ENCODE measurements around the gene OPCML.

Gene OPCML

DNA sequence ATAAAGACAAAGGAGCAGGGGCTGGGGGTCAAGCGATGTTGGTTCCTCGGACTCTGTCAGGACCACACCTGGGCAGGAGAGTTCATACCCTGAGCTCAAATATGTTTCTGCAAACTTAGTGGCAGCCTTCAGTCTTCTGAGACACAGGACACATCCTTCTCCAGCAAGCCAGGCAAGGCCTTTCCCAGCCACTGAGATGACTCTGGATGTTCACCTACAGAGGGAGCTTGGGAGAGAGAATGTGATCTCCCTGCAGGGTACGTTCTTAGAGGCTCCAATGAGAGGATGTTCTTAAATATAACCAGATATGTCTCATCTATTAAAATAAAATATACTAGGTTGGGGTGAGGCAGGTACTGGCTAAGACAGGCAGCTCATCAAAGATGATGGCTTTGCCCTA, 461.5 kb downstream of the OPCML start:
- H3K4me3 ChIP-seq (ENCODE audit: low read depth, low read length) = no peak overlapping the region
- H3K9ac ChIP-seq (ENCODE audit: low read depth, low read length) = no peak overlapping the region
- H3K27me3 ChIP-seq (ENCODE audit: control insufficient read depth, insufficient read depth, low read length) = no peaks in the 10 kb centered on the region
- peaks cover 11% of the 10 kb centered on the region for H3K4me1 ChIP-seq (ENCODE audit: control insufficient read depth, insufficient read depth, low read length)
- H3K36me3 ChIP-seq (ENCODE audit: control insufficient read depth, insufficient read depth, low read length) = no peaks in the 10 kb centered on the region
- H3K9me3 ChIP-seq (ENCODE audit: control insufficient read depth, insufficient read depth, low read length) = no peaks in the 10 kb centered on the region

DNA sequence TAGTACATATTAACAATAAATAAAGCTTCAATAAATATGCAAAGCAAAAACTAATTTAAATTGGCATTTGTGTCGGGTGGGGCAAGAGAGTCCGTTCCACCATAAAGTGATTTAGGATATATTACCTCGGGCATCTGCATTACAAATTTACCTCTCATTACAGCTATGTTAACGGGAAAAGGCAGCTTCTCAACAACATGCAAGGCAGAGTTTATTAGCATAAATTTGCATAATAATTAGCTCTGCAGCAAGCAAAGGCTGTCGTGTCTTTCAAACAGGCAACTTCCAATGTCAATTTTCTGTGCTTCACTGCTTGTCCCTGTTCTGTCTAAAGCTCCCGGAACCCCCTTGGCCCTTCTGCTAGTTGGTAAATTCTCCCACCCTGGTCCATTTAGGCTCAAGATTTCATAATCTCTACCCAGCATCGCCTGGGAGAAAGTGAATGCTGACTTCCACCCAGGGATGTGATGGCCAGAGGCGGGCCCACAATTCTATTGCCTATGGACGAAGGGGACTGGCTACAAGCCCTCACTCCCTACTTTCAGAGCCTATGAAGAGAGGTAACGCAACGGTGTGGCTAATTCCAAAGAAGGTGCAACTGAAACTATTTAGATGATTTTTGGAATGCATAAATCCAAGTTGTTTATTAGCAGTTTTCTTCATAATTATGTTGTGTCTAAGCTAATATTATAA, 462.1 kb downstream of the OPCML start:
- no peak overlapping the region for H3K9ac ChIP-seq (ENCODE audit: low read depth, low read length)
- H3K4me1 ChIP-seq (ENCODE audit: control insufficient read depth, insufficient read depth, low read length) = peaks cover 11% of the 10 kb centered on the region
- no peaks in the 10 kb centered on the region for H3K9me3 ChIP-seq (ENCODE audit: control insufficient read depth, insufficient read depth, low read length)
- H3K4me3 ChIP-seq (ENCODE audit: low read depth, low read length) = peak overlapping the region; percentile 18
- H3K27me3 ChIP-seq (ENCODE audit: control insufficient read depth, insufficient read depth, low read length) = no peaks in the 10 kb centered on the region
- no peaks in the 10 kb centered on the region for H3K36me3 ChIP-seq (ENCODE audit: control insufficient read depth, insufficient read depth, low read length)

DNA sequence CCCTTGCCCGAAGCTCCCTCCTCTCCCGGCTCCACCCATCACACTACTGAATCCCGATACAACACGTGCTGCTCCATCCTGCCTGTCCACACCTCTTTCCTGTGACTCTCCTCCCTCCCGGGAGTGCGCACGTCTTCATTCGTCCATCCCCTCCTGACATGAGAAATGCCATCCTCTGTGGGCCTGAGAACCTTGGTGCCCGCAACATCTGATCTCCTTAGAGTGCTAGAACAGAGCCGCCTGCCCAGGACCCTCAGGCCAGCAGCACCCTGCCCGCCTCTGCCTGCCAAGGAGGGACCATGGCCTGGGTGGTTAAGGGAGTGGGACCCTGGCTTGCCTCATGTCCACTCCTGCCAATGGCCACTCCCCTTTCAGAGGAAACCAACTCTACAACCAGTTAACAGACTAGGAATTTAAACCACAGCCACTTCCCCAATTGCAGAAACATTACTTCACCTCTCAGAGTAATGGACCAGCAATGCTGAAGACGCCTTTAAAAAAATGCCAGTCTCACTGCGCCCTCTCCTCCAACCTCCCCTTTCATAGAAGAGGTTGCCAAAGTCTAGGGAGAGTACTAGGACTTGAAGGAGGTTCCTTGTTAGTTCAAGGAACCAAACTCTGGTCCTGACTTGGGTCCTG, 466.3 kb downstream of the OPCML start:
- H3K27me3 ChIP-seq (ENCODE audit: control insufficient read depth, insufficient read depth, low read length) = peaks cover 14% of the 10 kb centered on the region

DNA sequence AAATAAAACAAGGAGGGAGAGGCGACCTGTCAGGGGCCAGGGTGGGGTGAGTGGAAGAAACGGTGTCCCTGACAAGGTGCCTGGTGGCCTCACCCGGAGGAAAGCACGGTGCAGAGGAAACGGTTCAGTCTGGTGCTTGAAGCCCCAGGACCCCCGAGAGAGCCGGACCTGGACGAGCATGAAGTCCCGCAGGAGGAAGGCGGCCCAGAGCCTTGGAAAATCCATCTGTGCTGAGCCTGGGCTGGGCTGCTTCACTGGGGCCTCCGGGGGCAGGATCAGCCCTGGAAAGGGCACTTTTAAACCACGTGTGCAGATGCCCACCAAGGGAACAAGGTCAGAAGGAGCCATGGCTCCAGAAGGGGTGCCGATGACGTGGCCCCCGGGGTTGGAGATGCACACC, 467.3 kb downstream of the OPCML start:
- Histone ChIP-seq H3K9ac (ENCODE audit: low read depth, low read length) (peak overlapping the region; percentile 62), H3K36me3 (ENCODE audit: control insufficient read depth, insufficient read depth, low read length) (no peaks in the 10 kb centered on the region), H3K27me3 (ENCODE audit: control insufficient read depth, insufficient read depth, low read length) (peaks cover 14% of the 10 kb centered on the region), H3K4me1 (ENCODE audit: control insufficient read depth, insufficient read depth, low read length) (peaks cover 4% of the 10 kb centered on the region), H3K4me3 (ENCODE audit: low read depth, low read length) (peak overlapping the region; percentile 87), H3K9me3 (ENCODE audit: control insufficient read depth, insufficient read depth, low read length) (no peaks in the 10 kb centered on the region)

More for the DNA sequence above, 466.3 kb downstream of the OPCML start:
- Histone ChIP-seq H3K9me3 (ENCODE audit: control insufficient read depth, insufficient read depth, low read length) (no peaks in the 10 kb centered on the region), H3K9ac (ENCODE audit: low read depth, low read length) (no peak overlapping the region), H3K4me1 (ENCODE audit: control insufficient read depth, insufficient read depth, low read length) (peaks cover 11% of the 10 kb centered on the region), H3K36me3 (ENCODE audit: control insufficient read depth, insufficient read depth, low read length) (no peaks in the 10 kb centered on the region), H3K4me3 (ENCODE audit: low read depth, low read length) (no peak overlapping the region)

DNA sequence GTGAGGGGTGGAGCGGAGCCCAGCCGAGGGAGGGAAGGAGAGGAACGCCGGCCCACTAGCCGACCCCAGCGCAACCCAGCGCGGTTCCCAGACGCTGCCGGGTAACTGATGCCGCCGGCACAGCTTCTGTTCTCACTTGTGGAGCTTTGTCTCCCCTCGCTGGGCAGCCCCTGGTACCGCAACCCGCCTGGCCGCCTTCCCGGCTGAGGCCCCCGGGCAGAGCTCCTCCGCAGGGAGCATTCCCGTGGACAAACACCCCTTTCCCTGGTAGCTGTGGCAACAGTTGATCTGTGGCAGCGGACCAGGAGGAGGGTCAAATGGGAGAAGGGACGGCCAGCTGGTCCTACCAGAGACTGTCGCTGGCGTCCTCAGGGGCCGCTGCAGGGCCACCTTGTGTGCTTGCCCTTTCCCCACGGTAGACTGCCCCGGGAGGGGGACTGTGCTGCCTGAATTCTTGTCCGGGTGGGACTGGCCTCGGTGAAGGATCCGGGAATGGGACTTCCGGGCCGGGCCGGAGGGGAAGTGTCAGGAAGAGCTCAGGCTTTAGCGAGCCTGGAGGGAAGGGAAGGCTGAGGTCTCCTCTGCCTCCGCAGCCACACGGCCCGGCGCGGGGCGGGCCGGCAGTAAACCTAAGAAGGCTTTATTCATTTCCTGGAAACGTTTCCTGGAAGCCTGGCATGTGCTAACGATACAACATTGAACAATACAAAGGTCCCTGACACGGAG, 468.0 kb downstream of the OPCML start:
- Histone ChIP-seq H3K36me3 (ENCODE audit: control insufficient read depth, insufficient read depth, low read length) (no peaks in the 10 kb centered on the region), H3K9me3 (ENCODE audit: control insufficient read depth, insufficient read depth, low read length) (no peaks in the 10 kb centered on the region), H3K9ac (ENCODE audit: low read depth, low read length) (peak overlapping the region; percentile 74), H3K4me3 (ENCODE audit: low read depth, low read length) (peak overlapping the region; percentile 87), H3K4me1 (ENCODE audit: control insufficient read depth, insufficient read depth, low read length) (peaks cover 1% of the 10 kb centered on the region), H3K27me3 (ENCODE audit: control insufficient read depth, insufficient read depth, low read length) (peaks cover 14% of the 10 kb centered on the region)

DNA sequence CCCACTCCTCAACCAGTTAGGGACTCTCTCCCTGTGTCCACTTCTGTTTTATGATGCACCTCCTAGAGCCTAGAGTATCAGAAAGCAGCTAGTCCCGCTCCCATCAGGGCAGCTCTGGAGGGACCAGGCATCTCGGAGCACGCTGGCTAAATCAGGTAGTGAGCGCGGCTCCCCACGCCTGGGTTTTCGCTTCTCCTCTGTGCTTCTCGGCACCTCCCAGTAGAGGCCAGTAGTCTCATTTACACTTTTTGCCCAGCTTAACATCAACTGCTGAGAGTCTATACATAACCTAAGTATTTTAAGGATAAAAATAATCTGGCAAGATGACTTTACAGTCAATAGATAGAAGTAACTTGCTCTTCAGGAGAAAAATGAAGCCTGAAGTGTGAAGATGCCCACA, 473.8 kb downstream of the OPCML start:
- Histone ChIP-seq H3K9me3 (ENCODE audit: control insufficient read depth, insufficient read depth, low read length) (no peaks in the 10 kb centered on the region), H3K36me3 (ENCODE audit: control insufficient read depth, insufficient read depth, low read length) (no peaks in the 10 kb centered on the region), H3K4me3 (ENCODE audit: low read depth, low read length) (no peak overlapping the region), H3K4me1 (ENCODE audit: control insufficient read depth, insufficient read depth, low read length) (no peaks in the 10 kb centered on the region), H3K27me3 (ENCODE audit: control insufficient read depth, insufficient read depth, low read length) (peaks cover 20% of the 10 kb centered on the region), H3K9ac (ENCODE audit: low read depth, low read length) (no peak overlapping the region)

DNA sequence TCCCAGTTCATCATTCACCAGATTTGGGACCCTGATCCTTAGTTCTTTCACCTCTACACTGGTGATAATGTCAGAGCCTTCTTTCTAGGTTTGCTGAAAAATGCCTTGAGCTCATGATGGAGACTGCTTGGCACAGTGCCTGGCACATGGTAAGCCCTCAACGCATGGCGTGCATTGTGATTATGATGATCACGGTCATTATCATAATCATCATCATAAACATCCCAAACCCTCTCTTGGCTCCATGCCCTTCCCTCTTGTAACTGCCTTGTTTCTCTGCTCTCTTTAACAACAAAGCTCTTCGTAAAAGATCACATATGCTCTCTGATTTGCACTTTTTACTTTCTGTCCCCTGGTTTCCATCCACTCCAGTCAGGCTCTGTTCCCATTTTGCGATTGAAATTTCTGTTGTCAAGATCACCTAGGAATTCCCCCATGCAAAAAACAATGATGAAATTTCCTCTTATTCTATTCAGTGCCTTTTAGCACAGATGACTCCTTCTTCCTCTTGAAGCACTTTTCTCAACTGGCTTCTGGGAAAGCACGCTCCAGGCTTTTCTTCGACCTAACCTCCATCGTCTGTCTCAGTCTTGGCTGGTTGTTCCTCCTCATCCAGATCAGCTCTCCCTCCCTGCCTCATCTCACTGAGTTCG, 479.1 kb downstream of the OPCML start:
- Histone ChIP-seq H3K4me3 (ENCODE audit: low read depth, low read length) (no peak overlapping the region), H3K9me3 (ENCODE audit: control insufficient read depth, insufficient read depth, low read length) (no peaks in the 10 kb centered on the region), H3K4me1 (ENCODE audit: control insufficient read depth, insufficient read depth, low read length) (peaks cover 20% of the 10 kb centered on the region), H3K9ac (ENCODE audit: low read depth, low read length) (no peak overlapping the region), H3K36me3 (ENCODE audit: control insufficient read depth, insufficient read depth, low read length) (no peaks in the 10 kb centered on the region), H3K27me3 (ENCODE audit: control insufficient read depth, insufficient read depth, low read length) (peaks cover 4% of the 10 kb centered on the region)

DNA sequence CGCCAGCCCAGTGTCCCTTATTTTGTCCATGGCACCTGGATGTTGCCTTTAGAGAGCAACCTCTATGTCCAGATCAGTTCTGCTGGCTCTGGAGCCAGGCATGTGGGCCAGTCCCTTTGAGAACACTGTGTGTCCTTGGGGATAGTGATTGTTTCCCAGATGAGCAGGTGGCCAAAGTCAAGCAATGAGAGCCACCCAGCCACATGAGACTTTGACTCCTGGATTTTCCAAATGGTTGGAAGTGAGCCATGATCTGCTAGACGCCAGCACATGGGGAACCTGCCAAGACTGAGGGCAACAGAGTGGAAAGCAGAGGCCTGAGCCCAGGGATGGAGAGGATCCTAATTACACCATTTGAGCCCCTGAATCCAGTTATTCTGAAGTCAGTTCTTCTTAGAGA, 479.8 kb downstream of the OPCML start:
- H3K27me3 ChIP-seq (ENCODE audit: control insufficient read depth, insufficient read depth, low read length) = peaks cover under 1% of the 10 kb centered on the region
- H3K9ac ChIP-seq (ENCODE audit: low read depth, low read length) = no peak overlapping the region
- no peaks in the 10 kb centered on the region for H3K36me3 ChIP-seq (ENCODE audit: control insufficient read depth, insufficient read depth, low read length)
- no peak overlapping the region for H3K4me3 ChIP-seq (ENCODE audit: low read depth, low read length)
- peaks cover 20% of the 10 kb centered on the region for H3K4me1 ChIP-seq (ENCODE audit: control insufficient read depth, insufficient read depth, low read length)
- no peaks in the 10 kb centered on the region for H3K9me3 ChIP-seq (ENCODE audit: control insufficient read depth, insufficient read depth, low read length)

DNA sequence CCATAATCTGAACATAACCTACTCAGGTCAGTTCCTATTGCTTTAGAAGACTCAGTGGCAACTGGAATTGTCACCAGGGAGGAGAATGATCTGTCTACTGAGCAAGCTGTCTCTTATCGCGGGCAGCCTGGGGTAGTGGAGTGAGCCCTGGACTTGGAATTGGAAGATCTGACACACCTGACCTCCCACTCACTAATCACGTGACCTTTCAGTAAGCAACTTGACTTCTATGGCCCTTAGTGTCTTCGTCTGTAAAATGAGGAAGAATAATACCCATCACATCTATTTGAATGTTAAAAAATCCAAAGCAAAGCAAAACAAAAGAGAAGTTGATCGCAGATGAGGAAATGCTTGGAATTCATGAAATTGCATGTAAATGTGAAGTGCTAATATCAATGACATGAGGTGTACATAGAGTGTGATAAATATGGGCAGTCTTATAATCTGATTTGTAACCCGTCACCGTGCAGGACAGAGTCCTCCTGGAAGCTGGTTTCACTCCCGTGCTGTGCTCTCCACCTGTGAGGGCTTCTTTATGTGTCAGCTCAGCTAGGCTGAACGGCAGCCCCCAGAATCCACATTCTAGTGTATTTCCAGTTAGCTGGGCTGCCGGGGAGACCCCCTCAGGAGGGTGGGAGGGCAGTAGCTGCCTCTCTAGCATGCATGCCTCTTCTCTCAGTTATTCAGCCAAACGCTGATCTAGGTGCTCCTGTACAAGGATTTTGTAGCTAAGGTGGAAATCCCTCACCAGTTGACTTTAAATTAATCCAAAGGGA, 482.9 kb downstream of the OPCML start:
- Histone ChIP-seq H3K27me3 (ENCODE audit: control insufficient read depth, insufficient read depth, low read length) (no peaks in the 10 kb centered on the region), H3K4me3 (ENCODE audit: low read depth, low read length) (no peak overlapping the region), H3K9me3 (ENCODE audit: control insufficient read depth, insufficient read depth, low read length) (no peaks in the 10 kb centered on the region), H3K4me1 (ENCODE audit: control insufficient read depth, insufficient read depth, low read length) (peaks cover 20% of the 10 kb centered on the region), H3K36me3 (ENCODE audit: control insufficient read depth, insufficient read depth, low read length) (no peaks in the 10 kb centered on the region), H3K9ac (ENCODE audit: low read depth, low read length) (no peak overlapping the region)

DNA sequence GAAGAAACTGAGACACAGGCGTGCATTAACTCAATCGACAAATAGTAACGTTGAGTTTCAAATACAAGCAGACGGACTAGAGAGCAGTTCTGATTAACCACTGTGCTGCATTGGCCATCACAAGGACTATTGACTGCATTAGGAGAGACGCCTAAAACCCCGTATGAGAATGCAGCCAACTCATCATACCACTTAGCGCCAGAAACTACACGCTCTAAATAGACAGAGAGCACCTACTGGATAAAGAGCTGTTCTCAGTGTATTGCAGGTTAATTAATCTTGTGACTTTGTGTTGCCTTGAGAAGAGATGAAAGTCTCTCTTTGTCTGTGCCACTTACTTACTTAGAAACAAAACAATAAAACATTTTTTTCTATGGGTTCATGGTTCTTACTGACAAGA, 484.0 kb downstream of the OPCML start:
- peaks cover 20% of the 10 kb centered on the region for H3K4me1 ChIP-seq (ENCODE audit: control insufficient read depth, insufficient read depth, low read length)
- H3K9ac ChIP-seq (ENCODE audit: low read depth, low read length) = no peak overlapping the region
- no peaks in the 10 kb centered on the region for H3K27me3 ChIP-seq (ENCODE audit: control insufficient read depth, insufficient read depth, low read length)
- no peaks in the 10 kb centered on the region for H3K9me3 ChIP-seq (ENCODE audit: control insufficient read depth, insufficient read depth, low read length)
- no peak overlapping the region for H3K4me3 ChIP-seq (ENCODE audit: low read depth, low read length)
- no peaks in the 10 kb centered on the region for H3K36me3 ChIP-seq (ENCODE audit: control insufficient read depth, insufficient read depth, low read length)

DNA sequence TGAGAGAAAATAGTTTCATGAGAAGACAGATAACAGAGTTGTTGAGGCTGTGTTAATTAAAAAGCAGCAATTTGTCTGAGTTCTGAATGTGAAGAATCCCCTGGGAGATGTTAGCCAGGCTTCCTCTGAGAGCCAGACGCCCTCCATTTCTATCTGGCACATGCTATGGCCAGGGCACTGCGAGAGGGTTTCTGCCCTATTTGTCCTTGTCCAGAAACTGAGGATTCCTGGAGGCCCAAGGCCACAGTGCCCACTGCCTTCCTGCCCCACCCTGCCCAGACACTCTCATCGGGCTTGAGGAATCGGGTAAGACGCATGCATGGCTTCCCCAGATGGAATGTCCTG, 484.6 kb downstream of the OPCML start:
- H3K4me1 ChIP-seq (ENCODE audit: control insufficient read depth, insufficient read depth, low read length) = peaks cover 20% of the 10 kb centered on the region
- no peak overlapping the region for H3K4me3 ChIP-seq (ENCODE audit: low read depth, low read length)
- no peaks in the 10 kb centered on the region for H3K9me3 ChIP-seq (ENCODE audit: control insufficient read depth, insufficient read depth, low read length)
- no peak overlapping the region for H3K9ac ChIP-seq (ENCODE audit: low read depth, low read length)
- no peaks in the 10 kb centered on the region for H3K27me3 ChIP-seq (ENCODE audit: control insufficient read depth, insufficient read depth, low read length)
- H3K36me3 ChIP-seq (ENCODE audit: control insufficient read depth, insufficient read depth, low read length) = no peaks in the 10 kb centered on the region
